Adrenal gland (tissue), 5 donors: Measurements from ENCODE around the gene DPY19L2.
"Not testable (repeated sequence)": the region's sequence is repeated elsewhere in the genome, so short reads cannot be mapped to it uniquely, and the experiment has no call there.

Source experiments
- CTCF ChIP-seq, 6 experiments: fragments of 450-650 bp in 4 of 6; fragments of 200-600 bp in 2 of 6; sonication (generic) in 1 of 6; IDR thresholded peaks; 1 replicate in 5 of 6; 2 replicates in 1 of 6; pipeline versions ENCODE4 v1.5.1 to v1.8.0; 2016 to 2021; ENCODE audit warnings: antibody characterized with exemption in 6 of 6, mild to moderate bottlenecking in 2 of 6, moderate library complexity in 1 of 6
- POLR2A ChIP-seq, 2 donors: fragments of 450-650 bp; IDR thresholded peaks; one replicate each; pipeline ENCODE4 v1.6.1; 2017; ENCODE audit warnings: antibody characterized with exemption in 2 of 2, mild to moderate bottlenecking in 2 of 2, moderate library complexity in 1 of 2
- donor health status: DM: no; HTN: no; CAD: no.

- TF ChIP-seq CTCF, POLR2A (IDR thresholded peaks at IDR 0.05): not testable (repeated sequence)
Observed at GRCh38 chr12:63658501-63658900, 9.8 kb downstream of the DPY19L2 start.
